Measurements from ENCODE around the gene CDK11B.
"Not testable (repeated sequence)": the region's sequence is repeated elsewhere in the genome, so short reads cannot be mapped to it uniquely, and the experiment has no call there.

Gene CDK11B

DNA sequence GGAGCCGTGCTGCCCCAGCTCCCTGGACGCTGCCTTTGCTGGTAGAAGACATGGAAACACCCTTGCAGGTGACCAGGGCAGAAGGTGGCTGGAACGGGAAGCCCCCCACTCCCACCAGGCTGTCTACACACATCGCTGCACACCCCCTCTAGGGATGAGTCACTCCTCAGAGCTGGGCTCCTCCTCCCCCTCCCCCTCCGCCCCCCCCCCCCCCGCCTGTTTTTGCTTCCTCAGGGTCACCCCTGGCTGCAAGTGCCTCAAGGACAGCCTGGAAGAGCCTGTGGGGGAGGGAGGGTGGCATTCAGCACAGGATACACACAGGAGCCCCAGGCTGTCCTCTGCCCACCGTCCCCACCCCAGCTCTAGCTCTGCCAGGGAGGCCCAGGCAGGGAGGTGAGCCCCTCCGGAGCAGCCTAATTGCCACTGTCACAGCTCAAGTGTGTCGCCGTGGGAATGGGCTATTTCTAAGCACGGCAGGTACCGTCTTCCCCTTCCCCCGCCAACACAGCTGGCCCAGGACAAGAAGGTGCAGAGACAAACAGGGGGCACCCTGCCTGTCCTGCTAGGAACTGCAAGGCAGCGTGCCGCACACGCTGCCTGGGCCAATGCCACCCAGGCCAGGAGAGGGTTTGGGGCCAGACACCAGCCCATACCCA, 61.4 kb downstream of the CDK11B start:
- DNase-seq = no peak

DNA sequence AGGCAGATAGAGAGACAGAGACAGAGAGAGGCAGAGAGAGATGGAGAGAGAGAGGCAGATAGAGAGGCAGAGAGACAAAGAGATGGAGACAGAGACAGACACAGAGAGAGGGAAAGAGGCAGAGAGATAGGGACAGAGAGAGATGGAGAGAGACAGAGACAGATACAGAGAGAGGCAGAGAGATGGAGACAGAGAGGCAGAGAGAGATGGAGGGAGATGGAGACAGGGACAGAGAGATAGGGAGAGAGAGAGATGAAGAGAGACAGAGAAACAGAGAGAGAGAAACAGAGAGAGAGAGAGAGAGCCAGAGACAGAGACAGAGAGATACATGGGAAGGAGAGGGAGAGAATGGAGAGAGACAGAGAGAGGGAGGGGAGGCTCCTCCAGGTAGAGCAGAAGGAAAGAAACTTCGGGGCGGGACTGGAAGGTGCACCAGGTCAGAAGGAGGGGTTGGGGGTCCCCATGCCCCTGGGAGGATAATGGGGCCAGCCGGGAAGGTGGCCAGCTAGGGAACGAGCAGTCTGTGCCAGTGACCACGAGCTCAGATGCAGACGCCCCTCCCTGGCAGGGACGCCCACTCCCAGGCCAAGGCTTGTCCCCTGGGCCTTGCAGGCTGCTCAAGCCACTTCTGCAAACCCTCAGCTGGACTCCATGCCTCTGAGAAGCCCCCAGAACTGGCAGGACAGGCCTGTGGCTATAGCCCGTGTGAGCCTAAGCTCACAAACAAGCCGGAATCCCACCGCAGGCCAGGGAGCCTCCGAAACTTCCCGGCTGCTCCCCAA, 62.1 kb downstream of the CDK11B start:
- no peak for DNase-seq

DNA sequence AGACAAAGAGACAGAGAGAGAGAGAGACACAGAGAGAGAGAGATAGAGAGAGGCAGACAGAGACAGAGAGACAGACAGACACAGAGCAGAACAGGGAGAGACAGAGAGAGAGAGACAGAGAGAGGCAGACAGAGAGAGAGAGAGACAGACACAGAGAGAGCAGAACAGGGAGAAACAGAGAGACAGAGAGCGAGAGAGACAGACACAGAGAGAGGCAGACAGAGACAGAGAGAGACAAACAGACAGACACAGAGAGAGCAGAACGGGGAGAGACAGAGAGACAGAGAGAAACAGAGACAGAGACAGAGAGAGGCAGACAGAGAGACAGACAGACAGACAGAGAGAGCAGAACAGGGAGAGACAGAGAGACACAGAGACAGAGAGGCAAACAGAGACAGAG, 63.5 kb downstream of the CDK11B start:
- not testable (repeated sequence) for DNase-seq

DNA sequence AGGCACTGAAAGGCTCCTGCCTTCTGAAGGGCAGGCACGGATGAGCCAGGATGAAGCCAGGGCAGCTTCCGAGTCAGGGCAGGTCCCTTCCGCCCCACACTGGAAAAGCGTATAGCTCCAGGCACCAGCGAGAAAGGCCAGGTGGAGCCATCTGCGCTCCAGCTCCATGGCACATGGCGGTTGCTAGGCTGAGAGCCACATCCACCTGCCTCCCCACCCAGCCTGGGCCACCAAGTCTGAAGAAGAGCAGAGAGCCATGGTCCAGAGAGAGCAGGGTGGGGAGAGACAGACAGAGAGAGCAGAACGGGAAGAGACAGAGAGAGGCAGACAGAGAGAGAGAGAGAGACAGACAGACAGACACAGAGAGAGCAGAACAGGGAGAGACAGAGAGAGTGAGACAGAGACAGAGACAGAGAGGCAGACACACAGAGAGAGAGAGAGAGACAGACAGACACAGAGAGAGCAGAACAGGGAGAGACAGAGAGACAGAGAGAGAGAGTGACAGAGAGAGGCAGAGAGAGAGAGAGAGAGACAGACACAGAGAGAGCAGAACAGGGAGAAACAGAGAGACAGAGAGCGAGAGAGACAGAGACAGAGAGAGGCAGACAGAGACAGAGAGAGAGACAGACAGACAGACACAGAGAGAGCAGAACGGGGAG, 64.1 kb downstream of the CDK11B start:
- DNase-seq = no peak

DNA sequence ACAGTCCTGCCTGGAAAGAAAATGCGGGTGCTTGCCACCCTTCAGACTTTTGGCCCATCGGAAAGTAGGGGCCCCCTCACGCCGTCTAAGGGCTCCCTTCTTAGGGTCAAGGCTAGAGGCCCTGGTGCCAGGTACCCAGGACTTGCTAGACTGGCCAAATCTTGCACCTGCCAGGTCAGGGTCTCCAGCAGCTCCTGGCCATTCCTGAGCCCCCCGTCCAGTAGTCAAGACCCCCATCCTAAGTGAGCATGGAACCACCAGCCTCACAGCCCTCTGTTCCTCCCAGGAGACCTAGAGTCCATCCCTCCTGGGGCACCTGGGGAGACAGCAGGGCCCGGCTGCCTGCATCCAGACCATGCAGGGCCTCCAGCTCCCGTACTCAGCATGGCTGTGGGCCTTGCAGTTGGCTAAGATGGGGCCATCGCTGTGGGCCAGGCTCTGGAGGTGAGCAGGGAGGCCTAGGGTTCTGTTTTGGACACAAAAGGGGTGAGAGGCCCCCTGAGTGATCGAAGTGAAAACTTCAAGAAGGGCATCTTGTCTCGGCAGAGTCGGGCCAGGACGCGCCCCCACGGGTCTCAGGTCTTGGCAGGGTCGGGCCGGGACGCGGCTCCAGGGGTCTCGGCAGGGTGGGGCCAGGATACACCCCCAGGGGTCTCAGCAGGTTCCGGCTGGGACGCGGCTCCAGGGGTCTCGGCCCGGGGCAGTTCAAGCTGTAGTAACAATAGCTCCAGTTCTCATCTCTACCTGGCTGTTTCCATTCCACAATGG, 64.8 kb downstream of the CDK11B start:
- no peak for DNase-seq

DNA sequence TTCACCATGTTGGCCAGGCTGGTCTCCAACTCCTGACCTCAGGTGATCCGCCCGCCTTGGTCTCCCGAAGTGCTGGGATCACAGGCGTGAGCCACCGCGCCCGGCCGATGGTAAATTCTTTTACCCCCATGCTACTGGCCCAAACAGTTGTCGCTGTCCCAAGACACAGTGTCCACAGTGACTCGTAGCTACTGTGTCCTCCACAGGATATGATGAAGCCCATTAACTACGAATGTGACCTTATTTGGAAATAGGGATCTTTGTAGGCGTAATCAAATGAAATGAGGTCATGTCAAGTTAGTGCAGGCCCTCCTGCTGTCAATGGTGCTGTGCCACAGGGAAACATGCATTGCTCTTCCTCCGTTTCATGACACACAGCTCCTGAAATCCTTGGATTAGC, 67.4 kb downstream of the CDK11B start:
- no peak for DNase-seq
